Measurements from ENCODE around the gene CELF4.
A peak's percentile ranks its signal among the peaks of the same experiment; 100 is the strongest.

CELF4 gene

DNA sequence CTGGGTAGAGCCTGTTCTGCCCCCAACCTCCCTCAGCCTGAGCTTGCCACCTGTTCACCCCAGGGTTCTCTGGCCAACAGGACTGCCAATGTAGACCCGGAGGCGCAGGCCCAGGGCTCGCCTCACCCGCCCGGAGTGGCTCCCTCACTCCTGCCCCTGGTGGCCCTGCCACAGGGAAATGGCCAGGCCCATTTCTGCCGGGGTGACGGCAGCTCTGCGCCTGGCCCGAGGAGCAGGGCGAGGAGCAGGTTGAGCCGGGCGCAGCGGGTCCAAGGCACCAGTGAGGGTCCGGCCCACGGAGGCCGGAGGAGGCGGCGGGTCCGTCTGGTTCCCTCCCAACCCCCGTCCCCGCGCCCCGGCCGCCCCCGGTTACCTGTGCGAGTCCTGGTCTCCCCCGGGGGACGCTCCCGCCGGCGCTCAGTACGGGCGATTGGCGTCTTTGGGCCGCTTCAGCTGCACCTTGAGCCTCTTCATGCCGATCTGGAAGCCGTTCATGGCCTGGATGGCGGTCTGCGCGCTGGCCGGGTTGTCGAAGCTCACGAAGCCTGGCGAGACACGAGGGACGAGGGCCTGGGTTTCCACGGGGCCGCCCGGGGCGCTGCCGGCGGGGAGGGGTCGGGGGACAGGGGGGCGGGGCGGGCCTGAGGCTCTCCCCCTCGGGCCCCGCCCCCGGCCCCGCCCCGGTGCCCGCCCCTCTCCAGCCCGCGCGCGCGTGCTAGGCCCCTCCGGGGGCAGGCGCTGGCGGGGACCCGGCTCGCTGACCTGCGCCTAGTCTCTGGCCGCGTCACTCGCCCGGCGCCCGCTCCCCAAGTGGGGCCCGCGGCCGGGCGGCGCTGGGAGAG, 312.0 kb downstream of the CELF4 start:
- no peak for DNase-seq (ENCODE audit: low spot score)

DNA sequence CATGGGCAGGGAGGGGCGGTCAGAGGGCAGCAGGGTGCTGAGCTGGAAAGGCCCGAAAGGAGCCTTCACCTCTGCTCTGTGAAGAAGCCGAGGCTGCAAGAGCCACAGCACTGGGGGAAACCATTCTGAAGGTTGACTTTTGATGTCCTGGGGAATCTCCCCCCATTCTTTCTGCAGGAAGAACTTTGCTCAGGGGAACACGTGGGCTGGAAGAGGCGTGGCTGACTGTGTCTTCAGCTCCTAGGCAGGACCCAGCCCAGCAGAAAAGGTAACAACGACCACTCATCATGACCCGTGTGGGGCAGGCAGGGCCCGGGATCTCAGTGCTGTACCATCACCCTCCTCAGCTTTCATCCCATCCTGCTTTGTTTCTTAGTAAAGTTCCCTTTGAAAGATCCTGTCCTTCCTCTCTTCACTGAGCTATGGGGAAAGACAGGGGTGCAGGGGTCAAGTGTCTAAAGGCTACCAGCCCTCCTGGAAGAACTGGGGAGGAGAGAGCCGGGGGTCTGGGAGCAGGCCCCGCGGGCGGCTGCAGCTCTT, 312.7 kb downstream of the CELF4 start:
- DNase-seq (ENCODE audit: low spot score): no peak

DNA sequence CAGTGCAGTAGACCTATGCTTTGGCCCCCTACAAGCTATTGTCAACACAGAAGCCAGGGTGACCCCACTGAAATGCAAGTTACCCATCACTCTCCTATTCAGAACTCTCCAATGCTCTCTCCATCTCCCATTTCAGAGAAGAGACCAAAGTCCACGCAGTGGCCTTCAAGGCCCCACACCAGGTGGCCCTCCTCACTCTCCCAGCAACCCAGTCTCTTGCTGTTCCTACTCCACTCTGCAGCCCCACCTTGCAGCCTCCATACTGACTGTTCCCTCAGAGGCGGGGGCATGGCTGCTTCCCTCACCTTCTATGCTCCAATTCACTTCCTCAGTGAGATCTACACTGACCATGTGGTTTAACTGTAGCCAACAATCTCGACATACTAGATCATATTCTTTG, 313.3 kb downstream of the CELF4 start:
- DNase-seq (ENCODE audit: low spot score): no peak

DNA sequence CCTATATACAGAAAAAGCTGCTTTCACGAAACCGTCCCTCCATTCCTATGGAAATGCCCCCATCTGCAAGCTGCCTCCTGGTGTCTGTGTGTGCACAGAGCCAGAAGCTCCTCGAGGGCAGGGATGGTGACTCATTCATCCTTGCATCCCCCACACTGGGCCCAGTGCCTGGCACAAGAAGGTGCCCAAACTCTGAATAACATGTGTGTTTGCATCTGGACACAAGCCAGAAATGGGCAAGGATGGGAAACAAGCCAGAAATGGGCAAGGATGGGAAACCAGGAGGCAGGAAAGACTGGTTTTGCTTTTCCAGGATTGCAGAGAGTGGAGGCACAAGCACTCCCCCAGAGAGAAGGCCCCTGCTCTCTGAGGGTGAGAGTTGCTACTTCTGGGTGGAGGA, 313.9 kb downstream of the CELF4 start:
- no peak for DNase-seq (ENCODE audit: low spot score)

DNA sequence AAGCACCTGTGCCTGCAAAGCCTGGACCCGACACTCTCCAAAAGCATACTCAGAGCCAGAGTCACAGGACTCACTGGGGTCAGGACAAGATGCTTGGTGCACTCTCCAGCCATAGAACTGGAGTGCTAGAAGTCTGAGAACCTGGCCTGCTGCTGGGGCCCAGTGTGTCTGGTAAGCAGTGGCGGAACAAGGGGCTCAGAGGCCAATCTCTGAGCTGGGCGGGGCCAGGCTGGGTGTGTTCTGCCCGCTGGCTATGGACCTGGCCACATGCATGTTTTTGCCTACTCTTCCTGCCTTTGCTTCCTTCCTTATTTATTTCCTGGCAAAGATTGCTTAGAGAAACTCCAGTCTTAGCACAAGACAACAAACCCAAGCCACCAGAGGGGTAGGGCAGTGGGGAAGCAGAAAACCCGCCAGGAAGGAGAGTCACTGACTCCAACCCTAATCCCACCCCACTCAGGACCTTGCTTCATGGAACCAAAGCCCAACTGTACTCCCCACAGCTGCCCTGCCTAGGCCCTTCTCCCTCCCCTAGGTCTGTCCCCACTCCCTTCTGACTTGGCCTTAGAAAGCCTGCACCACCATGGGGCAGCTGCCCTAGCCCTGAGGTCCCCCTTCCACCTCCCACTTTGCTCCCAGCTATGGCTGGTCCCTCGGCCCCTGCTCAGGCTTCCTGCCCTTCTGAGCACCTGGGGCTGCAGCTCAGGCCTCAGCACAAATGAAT, 315.5 kb downstream of the CELF4 start:
- peak; percentile 0 for DNase-seq (ENCODE audit: low spot score)

DNA sequence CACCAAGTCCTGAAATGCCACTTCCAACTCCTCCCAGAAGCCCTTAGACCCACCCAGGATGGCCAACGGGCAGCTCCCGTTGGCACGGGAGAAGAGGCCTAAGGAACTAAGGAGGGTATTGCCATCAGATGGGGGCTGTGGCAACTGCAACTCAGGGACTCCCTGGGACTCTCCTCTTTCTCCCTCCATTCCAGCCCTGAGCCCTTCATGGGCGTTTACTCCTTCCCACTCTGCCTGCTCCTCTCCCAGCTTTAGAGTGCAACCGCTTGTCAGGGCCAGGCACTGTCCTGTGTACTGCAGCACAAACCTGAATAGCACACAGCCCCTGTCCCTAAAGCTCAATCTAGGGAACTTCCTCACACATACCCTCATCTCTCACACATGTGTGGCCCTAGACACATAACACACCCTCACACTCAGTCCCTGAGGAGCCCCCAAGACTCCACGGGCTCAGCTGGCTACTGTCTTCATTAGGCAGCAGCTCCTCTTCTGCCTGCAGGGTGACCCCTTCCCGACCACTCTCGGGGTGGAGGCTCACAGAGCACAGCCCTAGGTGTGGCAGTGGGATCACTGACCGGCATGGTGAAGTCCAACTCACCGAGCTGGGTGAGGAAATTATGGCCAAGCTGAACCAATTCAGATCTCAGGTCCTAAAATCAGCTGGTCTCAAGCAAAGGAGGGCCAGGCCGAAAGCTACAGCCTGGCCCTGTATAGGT, 316.3 kb downstream of the CELF4 start:
- DNase-seq (ENCODE audit: low spot score): no peak

DNA sequence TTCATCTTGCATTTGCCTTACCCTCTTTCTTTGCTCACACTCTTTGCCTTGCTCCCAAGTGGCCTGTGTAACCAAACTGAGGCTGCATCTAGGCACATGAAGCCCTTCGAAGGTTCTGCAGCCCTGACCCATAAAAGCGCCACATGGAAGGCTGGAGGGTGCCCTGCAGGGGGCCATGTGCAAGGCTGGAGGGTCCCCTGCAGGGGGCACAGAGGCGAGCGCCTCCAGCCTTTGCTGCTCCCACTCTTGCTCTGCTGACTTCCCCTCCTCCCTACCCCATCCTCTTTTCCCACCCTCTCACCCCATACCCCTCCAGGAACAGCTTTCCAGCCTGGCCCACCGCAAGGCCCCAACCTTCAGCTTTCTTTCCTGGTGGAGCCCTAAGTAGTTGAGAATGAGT, 317.3 kb downstream of the CELF4 start:
- no peak for DNase-seq (ENCODE audit: low spot score)

DNA sequence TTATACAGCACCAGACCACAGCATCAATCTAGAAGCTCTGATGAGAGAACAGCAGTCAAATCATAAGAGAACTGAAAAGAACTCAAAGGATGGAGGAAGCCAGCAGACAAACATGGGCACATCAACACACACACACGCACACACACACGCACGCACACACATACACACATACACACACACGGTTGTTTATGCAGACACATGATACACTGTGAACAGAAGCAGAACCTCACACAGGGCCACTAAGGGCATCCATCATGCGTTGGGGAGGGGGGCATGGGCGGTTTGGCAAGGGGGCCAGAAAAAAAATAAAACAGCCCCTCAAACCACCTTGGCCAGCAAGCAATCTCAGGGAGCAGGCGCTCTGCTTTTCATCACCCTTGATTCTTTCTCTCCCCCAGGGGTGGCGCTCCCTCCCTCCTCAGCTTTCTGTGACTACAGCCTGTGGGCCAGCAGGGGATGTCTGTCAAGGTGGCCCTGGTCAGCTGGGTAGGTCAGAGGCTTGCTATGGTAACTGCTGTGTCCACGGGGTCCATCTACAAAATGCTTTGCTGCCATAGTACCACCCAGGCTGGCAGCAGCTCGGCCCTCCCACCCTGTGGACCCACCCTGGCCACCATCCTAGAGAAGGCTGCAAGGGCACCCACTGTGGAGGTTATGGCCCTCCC, 318.0 kb downstream of the CELF4 start:
- DNase-seq (ENCODE audit: low spot score): no peak

DNA sequence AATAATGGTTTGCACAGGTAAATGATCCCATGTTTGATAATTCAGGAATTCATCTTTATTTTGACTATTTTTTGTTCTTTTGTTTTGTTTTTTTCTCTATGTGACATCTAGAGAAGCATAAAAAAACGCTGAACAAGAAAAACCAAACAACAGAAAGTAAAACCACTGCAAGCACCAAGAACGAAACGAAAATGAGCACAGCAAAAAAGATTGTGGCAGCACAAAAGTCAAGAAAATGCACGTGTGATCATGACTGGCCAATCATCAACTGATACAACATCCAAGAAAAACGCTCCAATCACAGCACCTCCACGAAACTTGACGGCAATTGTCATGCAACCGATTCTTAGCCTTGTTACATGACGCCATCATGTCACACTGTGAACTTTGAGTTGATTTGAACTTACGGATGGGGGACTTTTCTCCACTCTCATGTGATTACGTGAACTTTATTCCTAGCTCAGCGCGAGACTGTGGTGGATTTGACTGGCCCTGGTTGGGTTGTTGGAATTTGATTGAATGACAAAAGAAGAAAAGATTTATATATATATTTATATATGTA, 318.7 kb downstream of the CELF4 start:
- DNase-seq (ENCODE audit: low spot score): no peak

DNA sequence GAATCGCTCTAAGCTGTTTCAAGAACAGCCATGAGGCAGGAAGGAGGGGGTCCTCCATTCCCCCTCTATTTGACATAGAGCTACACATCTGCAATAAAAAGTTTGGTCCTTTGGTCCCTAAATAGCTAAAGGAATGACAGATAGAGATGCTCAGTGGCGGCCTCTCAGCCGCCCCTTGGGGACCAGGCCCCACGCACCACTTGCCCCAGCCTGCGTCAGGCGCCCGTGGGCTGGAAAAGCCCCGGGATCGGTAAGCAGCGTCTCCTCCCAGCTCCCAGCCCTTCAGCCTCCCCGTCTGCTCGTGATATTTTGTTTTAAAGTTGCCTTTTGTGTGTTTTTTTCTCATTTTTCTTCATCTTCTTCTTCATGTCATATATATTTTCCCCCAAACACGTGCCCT, 321.0 kb downstream of the CELF4 start:
- DNase-seq (ENCODE audit: low spot score): no peak

DNA sequence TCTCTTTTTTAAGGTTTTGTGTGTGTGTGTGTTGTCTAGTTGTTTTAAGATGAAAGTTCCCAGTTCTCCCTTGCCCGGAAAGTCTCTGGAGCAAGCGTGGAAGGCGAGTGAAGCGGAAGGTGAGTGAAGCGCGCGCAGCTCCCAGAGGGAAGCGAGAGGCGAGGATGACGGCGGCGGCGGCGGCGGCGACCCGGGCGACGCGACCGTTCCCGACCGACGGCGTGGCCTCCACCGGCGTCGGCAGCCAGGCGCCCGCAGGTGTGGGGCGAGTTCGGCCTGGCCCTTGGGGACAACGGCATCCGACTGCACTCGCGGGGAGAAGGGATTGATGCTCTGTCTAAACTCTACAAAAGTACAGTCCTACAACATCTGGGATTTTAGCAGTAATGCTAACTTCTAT, 321.9 kb downstream of the CELF4 start:
- DNase-seq (ENCODE audit: low spot score): no peak

DNA sequence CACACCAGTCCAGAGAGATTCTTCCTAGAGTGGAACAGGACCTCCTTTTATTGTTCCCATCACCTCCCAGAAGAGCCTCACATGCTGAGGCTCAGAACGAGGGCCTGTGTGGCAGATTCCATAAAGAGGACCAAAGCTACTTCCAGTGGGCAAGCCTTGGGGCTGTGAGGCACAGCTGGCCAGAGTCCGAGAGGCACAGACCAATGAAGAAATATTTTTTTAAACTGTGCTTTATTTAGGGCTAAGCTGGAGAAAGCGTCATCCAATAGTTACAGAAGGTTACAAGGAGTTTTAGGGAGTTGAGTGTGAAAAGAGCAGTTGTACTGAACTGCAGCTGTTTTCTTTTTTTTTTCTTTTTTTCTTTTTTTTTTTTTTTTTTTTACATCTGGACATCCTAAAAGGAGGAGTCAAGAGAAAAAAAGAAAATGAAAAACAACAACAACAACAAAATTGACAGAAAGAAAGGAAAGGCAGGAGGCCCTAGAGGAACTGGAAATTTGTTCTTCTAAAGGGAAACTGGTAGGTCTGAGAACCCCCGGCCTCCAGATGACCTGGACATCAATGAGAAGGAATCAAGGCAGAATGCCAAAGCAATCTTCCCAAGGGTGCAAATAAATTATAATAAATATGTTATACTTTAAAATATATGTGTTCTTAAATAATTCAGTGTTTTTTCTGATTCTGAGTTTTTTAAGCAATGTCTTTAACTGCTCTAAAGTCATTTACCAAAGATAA, 322.6 kb downstream of the CELF4 start:
- no peak for DNase-seq (ENCODE audit: low spot score)

DNA sequence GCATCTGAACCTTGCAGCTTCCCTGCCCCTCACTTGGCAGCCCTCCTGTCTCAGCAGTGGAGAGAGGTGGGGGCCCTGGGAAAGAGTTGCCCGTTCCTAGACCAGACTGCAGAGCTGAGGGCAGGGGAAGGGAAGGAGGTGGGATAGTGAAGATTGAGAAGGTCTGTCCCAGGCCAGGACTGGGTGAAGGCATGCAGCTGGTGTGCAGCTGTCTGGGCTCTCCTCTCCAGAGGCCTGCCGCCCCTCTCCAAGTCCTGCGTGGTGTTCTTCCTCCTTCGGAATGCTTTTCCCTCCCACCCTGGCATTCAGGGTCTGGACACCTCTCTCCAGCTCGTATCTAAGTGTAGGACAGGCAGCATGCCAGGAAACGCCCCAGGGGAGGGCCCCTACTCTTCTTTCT, 323.5 kb downstream of the CELF4 start:
- no peak for DNase-seq (ENCODE audit: low spot score)

DNA sequence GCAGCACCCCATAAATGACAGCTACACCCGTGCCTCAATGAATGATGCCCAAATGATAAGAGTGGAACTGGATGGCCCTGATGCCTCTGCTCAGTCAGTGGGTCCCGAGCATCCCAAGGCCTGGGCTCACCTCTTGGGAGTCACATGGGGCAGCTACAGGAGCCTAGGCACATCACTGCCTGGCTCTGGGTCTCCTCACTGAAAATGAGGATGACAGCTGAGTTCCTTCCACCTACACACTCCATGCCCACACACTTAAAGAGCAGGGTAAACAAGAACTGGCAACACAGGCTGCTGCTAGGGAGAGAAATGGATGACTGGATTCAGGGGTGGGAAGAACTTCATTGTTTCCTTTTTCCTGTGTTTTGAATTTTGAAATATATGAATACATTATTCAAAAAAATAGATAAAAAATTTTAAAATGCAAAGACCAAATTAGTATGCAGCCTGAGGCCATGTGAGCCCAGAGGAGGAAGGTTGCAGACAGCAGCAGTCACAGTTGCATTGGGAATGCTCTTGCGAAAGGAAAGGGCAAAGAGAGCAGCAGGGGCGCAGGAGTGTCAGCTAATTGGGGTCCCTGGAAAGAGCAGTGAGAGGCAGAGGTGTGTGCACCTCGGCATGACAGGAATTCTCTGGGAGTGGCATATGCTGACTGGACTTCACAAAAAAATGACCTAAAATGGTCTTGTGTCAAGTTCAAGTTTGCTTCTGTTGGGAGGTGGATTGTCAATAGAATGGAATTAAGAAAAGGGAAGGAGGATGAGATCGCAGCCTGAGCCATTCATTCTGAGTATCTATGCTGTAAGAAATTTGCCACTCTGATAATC, 327.1 kb downstream of the CELF4 start:
- DNase-seq (ENCODE audit: low spot score): no peak

DNA sequence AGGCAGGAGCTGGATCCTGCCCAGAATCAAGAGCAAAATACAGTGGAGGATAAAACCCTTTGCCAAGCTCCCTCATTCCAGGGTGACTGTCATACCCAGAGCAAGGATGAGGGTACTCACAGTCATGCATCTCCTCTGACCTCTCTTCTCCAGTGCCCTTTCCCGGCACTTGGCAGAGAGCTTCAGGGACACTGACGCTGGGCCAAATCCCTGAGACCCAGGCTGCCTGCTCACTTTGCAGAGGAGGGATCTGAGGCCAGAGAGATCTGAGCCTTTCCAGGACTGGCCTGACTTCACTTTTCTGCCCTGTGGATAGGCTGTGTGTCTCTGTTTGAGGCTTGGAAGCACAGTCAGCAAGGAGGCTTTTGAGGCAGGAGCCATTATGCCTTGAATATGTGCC, 330.0 kb downstream of the CELF4 start:
- no peak for DNase-seq (ENCODE audit: low spot score)

DNA sequence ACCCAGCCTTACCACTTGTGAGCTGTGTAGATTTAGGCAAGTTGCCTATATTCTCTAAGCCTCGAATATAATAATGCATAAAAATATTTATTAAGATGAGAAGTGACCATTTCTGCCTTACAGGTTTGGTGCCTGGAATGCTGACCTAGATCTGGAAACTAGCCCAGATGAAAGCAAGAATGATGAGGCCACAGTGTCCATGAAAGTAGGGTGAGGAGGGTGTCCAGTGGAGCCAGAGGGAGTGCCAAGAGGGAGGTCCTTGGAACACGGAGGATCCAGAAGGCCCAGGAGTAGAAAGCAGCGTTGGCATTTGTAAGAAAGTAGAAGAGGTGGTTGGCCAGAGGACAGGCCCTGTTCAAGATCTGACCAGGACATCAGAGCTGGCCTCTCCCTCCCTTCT, 334.3 kb downstream of the CELF4 start:
- no peak for DNase-seq (ENCODE audit: low spot score)

DNA sequence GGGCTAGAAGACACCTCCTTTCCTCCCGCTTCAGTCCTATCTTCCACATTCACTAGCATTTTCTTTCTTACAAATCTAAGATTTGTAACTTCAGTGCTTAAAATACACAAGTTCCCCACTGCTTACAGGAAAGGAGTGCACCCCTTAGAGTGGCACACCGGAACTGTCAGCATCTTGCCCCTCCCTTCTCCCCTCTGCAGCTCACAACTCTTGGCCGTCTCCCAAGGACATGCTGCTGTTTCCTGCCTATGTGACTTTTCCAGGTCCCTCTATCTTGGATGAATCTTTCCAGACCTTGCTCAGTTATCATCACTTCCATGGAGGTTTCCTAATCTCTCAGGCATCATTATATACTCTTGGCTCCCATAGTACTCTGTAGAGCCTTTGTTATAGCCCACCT, 334.8 kb downstream of the CELF4 start:
- no peak for DNase-seq (ENCODE audit: low spot score)

DNA sequence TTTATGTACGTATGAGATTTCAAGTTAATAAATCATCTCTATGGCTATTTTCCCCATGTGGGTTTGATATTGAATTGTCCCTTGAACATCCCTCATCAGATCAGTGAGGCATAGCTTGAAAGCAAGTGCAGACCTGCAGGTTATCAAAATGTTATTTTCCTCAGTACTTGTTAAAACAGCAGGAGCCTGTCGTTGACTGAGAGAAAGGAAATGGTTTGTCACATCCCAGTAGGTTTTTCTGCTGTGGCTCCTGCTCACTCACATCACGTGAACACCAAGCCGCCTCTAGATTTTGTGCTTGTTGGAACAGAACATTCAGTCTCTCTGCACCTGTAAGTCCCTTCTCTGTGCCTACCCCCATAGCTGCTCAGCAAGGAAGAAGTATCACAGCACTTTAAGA, 340.3 kb downstream of the CELF4 start:
- DNase-seq (ENCODE audit: low spot score): no peak

DNA sequence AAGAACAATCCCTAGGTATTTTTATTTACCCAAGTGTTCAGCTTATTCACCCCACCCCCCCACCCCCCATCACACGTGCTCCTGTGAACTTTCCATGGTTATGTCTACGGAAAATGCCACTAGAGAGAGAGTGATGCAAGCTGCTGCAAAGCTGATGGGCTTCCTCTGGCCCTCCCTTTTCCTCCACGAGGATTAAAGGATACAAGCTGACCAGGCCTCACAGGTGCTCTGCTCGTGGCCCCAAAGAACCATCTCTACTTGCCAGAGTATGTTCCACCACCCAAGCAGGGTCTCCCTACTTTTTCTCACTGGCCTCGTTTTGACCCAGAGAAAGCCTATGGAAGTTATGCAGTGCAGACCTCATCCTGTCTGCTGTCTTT, 342.6 kb downstream of the CELF4 start:
- DNase-seq (ENCODE audit: low spot score): peak; percentile 5

DNA sequence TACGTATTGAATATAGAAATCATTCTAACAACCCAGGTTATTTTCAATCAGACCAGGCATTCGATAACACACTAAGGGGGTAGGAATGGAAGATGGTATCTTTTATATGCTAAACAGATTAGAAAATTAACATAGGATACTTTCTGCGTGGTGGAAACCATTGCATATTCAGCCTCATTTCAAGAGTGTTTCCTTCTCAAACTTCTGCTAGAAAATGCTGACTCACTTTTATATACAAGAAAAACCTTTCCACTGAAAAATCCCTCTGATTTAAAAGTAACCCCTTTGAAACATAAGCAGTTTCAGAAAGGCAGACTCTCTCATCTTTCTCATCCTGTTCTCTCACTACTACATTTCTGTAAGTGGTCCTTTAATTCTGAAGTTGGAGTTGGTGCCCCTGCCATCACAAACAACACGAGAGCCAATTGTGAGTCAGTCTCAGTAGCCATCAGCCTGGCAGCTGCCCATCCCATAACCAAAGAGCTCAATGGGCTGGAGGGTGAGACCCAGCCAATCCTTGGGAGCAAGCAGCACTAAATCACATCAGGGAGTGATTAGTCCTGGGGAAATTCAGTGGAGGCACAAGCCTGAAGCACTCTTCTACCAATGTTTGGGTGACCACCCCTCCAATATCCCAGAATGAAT, 343.1 kb downstream of the CELF4 start:
- DNase-seq (ENCODE audit: low spot score): no peak
